Activated CD4-positive, alpha-beta memory T cell treated with anti-CD3 and anti-CD28 coated beads for 36 hours (primary cell): Measurements from ENCODE around the gene TYW3. TPM values are rescaled to one million over a fixed set of nuclear protein-coding genes. Genes with fewer than 3 reads are reported as not detected.

Experiments used
- CTCF ChIA-PET: fragments of 350-600 bp; sonication (Branson Sonifier 250); formaldehyde crosslinking; loops from one replicate; lab custom pipeline; 2021; ENCODE audit warnings: antibody characterized with exemption, inconsistent platforms; lab: Charles Lee
- POLR2A ChIA-PET: fragments of 350-600 bp; sonication (Branson Sonifier 250); formaldehyde crosslinking; loops from one replicate; lab custom pipeline; 2021; ENCODE audit warnings: antibody characterized with exemption; lab: Charles Lee
- DNase-seq: peaks from one replicate; pipeline ENCODE4 v3.0.0-alpha.2; 2020
- H3K27ac Mint-ChIP-seq: one replicate; pipeline ENCODE4 v1.8.0; 2021; ENCODE audit warnings: mixed read lengths
- H3K27me3 Mint-ChIP-seq: one replicate; pipeline ENCODE4 v1.8.0; 2021; ENCODE audit warnings: mixed read lengths
- H3K36me3 Mint-ChIP-seq: one replicate; pipeline ENCODE4 v1.8.0; 2021; ENCODE audit warnings: mixed read lengths
- H3K4me1 Mint-ChIP-seq: one replicate; pipeline ENCODE4 v1.8.0; 2021; ENCODE audit warnings: low read depth, mixed read lengths
- H3K4me3 Mint-ChIP-seq: one replicate; pipeline ENCODE4 v1.8.0; 2021; ENCODE audit warnings: mild to moderate bottlenecking, mixed read lengths
- H3K9me3 Mint-ChIP-seq: one replicate; pipeline ENCODE4 v1.8.0; 2021; ENCODE audit warnings: mixed read lengths
- intact Hi-C: fragments of 100-400 bp; cut with micrococcal nuclease; formaldehyde crosslinking; loops from one replicate; pipeline ENCODE4 v1.15.1; 2023
- total RNA-seq, 2 experiments: library from RNA; stranded (reverse); gene quantifications; one replicate each; pipeline ENCODE4 v1.2.3, GENCODE V29; 2021

The TYW3 gene
- total RNA-seq, 2 experiments from 2014 or later = 29.0 to 30.3 TPM

GRCh38 chr1:74703386-74704182 is 29.4 kb upstream of the TYW3 start:
- no peak for DNase-seq
- Mint-ChIP-seq H3K27ac (no peak overlapping the region), H3K4me1 (no peaks in the 10 kb centered on the region), H3K36me3 (peaks cover 17% of the 10 kb centered on the region), H3K4me3 (no peak overlapping the region), H3K9me3 (no peaks in the 10 kb centered on the region), H3K27me3 (no peaks in the 10 kb centered on the region)
- CTCF ChIA-PET = interaction anchor here (1.1 to 1.7 kb wide), 2 partner anchors 14 to 16 kb away, joined by 3 to 8 read pairs; no protein-coding TSS in a partner anchor
- POLR2A ChIA-PET = no interaction called here
- intact Hi-C loops = no loop called here

- H3K36me3 Mint-ChIP-seq = peaks cover 25% of the 10 kb centered on the region
- H3K27me3 Mint-ChIP-seq = no peaks in the 10 kb centered on the region
- H3K4me1 Mint-ChIP-seq = no peaks in the 10 kb centered on the region
- no peak overlapping the region for H3K4me3 Mint-ChIP-seq
- no peak for DNase-seq
- no peaks in the 10 kb centered on the region for H3K9me3 Mint-ChIP-seq
- ChIA-PET POLR2A (no interaction called here), CTCF (interaction anchor here (0.7 to 1.3 kb wide), 3 partner anchors 10 to 88 kb away, joined by 3 to 4 read pairs (median 3); no protein-coding TSS in a partner anchor)
- intact Hi-C loops = no loop called here
- H3K27ac Mint-ChIP-seq = no peak overlapping the region
Observed at GRCh38 chr1:74712881-74713280, 20.1 kb upstream of the TYW3 start.

- POLR2A ChIA-PET = no interaction called here
- Mint-ChIP-seq H3K4me3 (no peak overlapping the region), H3K9me3 (no peaks in the 10 kb centered on the region), H3K4me1 (no peaks in the 10 kb centered on the region), H3K27me3 (no peaks in the 10 kb centered on the region), H3K27ac (no peak overlapping the region), H3K36me3 (peaks cover 22% of the 10 kb centered on the region)
- CTCF ChIA-PET = interaction anchor here (0.7 to 1.4 kb wide), 2 partner anchors 19 to 60 kb away, joined by 3 to 5 read pairs; partner anchors contain the start of genes CRYZ and TYW3
- intact Hi-C loops = no loop called here
- DNase-seq = no peak
Observed at GRCh38 chr1:74713849-74714248, 19.1 kb upstream of the TYW3 start.

- POLR2A ChIA-PET = no interaction called here
- H3K9me3 Mint-ChIP-seq = no peaks in the 10 kb centered on the region
- H3K27ac Mint-ChIP-seq = no peak overlapping the region
- H3K27me3 Mint-ChIP-seq = no peaks in the 10 kb centered on the region
- no peak for DNase-seq
- intact Hi-C loops = no loop called here
- H3K36me3 Mint-ChIP-seq = peaks cover 19% of the 10 kb centered on the region
- H3K4me3 Mint-ChIP-seq = no peak overlapping the region
- CTCF ChIA-PET = interaction anchor here (0.7 to 1.4 kb wide), 3 partner anchors 19 to 59 kb away, joined by 3 to 5 read pairs (median 4); partner anchors contain the start of genes CRYZ and TYW3
- no peaks in the 10 kb centered on the region for H3K4me1 Mint-ChIP-seq
Observed at GRCh38 chr1:74714429-74715235, 18.3 kb upstream of the TYW3 start.

GRCh38 chr1:74715236-74715502 is 17.8 kb upstream of the TYW3 start:
- peaks cover 18% of the 10 kb centered on the region for H3K36me3 Mint-ChIP-seq
- no peak overlapping the region for H3K27ac Mint-ChIP-seq
- no peak overlapping the region for H3K4me3 Mint-ChIP-seq
- DNase-seq = no peak
- H3K27me3 Mint-ChIP-seq = no peaks in the 10 kb centered on the region
- ChIA-PET CTCF (interaction anchor here (1.0 kb wide), 1 partner anchor 26 kb away, joined by 4 read pairs; no protein-coding TSS in a partner anchor), POLR2A (no interaction called here)
- no peaks in the 10 kb centered on the region for H3K4me1 Mint-ChIP-seq
- intact Hi-C loops = no loop called here
- no peaks in the 10 kb centered on the region for H3K9me3 Mint-ChIP-seq

- POLR2A ChIA-PET = no interaction called here
- intact Hi-C loops = no loop called here
- H3K27me3 Mint-ChIP-seq = no peaks in the 10 kb centered on the region
- H3K9me3 Mint-ChIP-seq = no peaks in the 10 kb centered on the region
- peaks cover 17% of the 10 kb centered on the region for H3K36me3 Mint-ChIP-seq
- CTCF ChIA-PET = no interaction called here
- H3K27ac Mint-ChIP-seq = no peak overlapping the region
- H3K4me1 Mint-ChIP-seq = no peaks in the 10 kb centered on the region
- H3K4me3 Mint-ChIP-seq = no peak overlapping the region
- no peak for DNase-seq
Observed at GRCh38 chr1:74715806-74716205, 17.1 kb upstream of the TYW3 start.

GRCh38 chr1:74716822-74717221 is 16.1 kb upstream of the TYW3 start:
- Mint-ChIP-seq H3K27ac (no peak overlapping the region), H3K4me1 (no peaks in the 10 kb centered on the region), H3K36me3 (peaks cover 21% of the 10 kb centered on the region), H3K4me3 (no peak overlapping the region), H3K27me3 (no peaks in the 10 kb centered on the region), H3K9me3 (no peaks in the 10 kb centered on the region)
- POLR2A ChIA-PET = no interaction called here
- CTCF ChIA-PET = interaction anchor here (0.7 kb wide), 1 partner anchor 17 kb away, joined by 3 read pairs; no protein-coding TSS in a partner anchor
- intact Hi-C loops = no loop called here
- no peak for DNase-seq

- ChIA-PET CTCF (no interaction called here), POLR2A (no interaction called here)
- Mint-ChIP-seq H3K27ac (no peak overlapping the region), H3K4me1 (no peaks in the 10 kb centered on the region), H3K9me3 (no peaks in the 10 kb centered on the region), H3K27me3 (no peaks in the 10 kb centered on the region), H3K36me3 (peaks cover 20% of the 10 kb centered on the region), H3K4me3 (no peak overlapping the region)
- DNase-seq = no peak
- intact Hi-C loops = no loop called here
Observed at GRCh38 chr1:74717626-74718025, 15.3 kb upstream of the TYW3 start.

GRCh38 chr1:74726063-74726462 is 6.9 kb upstream of the TYW3 start:
- H3K36me3 Mint-ChIP-seq = peaks cover 56% of the 10 kb centered on the region
- intact Hi-C loops = no loop called here
- CTCF ChIA-PET = no interaction called here

GRCh38 chr1:74728736-74729135 is 4.2 kb upstream of the TYW3 start:
- no peak for DNase-seq
- intact Hi-C loops = no loop called here
- H3K9me3 Mint-ChIP-seq = peaks cover 24% of the 10 kb centered on the region
- H3K4me1 Mint-ChIP-seq = peaks cover 30% of the 10 kb centered on the region
- no peak overlapping the region for H3K4me3 Mint-ChIP-seq
- ChIA-PET POLR2A (no interaction called here), CTCF (interaction anchor here (0.6 to 1.4 kb wide), 2 partner anchors 43 to 215 kb away, joined by 3 read pairs; no protein-coding TSS in a partner anchor)
- H3K36me3 Mint-ChIP-seq = peaks cover 41% of the 10 kb centered on the region
- no peak overlapping the region for H3K27ac Mint-ChIP-seq
- no peaks in the 10 kb centered on the region for H3K27me3 Mint-ChIP-seq

More at GRCh38 chr1:74726063-74726462, 6.9 kb upstream of the TYW3 start:
- H3K4me1 Mint-ChIP-seq = peaks cover 22% of the 10 kb centered on the region
- H3K27ac Mint-ChIP-seq = no peak overlapping the region
- POLR2A ChIA-PET = no interaction called here
- no peaks in the 10 kb centered on the region for H3K27me3 Mint-ChIP-seq
- no peak for DNase-seq
- H3K4me3 Mint-ChIP-seq = no peak overlapping the region
- peaks cover 24% of the 10 kb centered on the region for H3K9me3 Mint-ChIP-seq

GRCh38 chr1:74729741-74730478 is 3.0 kb upstream of the TYW3 start:
- peaks cover 41% of the 10 kb centered on the region for H3K4me1 Mint-ChIP-seq
- ChIA-PET CTCF (no interaction called here), POLR2A (no interaction called here)
- peaks cover 35% of the 10 kb centered on the region for H3K36me3 Mint-ChIP-seq
- H3K4me3 Mint-ChIP-seq = no peak overlapping the region
- H3K9me3 Mint-ChIP-seq = peaks cover 21% of the 10 kb centered on the region
- DNase-seq = peak; percentile 26
- intact Hi-C loops = loop anchor here (5.0 kb wide), 2 partner anchors 48 to 1057 kb away; partner anchors contain the start of gene RABGGTB
- H3K27ac Mint-ChIP-seq = no peak overlapping the region
- H3K27me3 Mint-ChIP-seq = no peaks in the 10 kb centered on the region
